Renal cortical epithelial cell (primary cell): Measurements from ENCODE around the gene AUH. TPM values are rescaled to one million over a fixed set of nuclear protein-coding genes. Genes with fewer than 3 reads are reported as not detected.

ENCODE experiments used
- DNase-seq: peaks from one replicate; pipeline ENCODE4 v3.0.0-alpha.2; 2011; ENCODE audit warnings: low read depth
- total RNA-seq: library from RNA; depleted of rRNA; stranded (reverse); fragments of >200 nt; gene quantifications from 2 replicates; pipeline ENCODE4 v1.2.3, GENCODE V29; 2014

AUH gene
- total RNA-seq, 1 donor from 2014 or later = 43.2 TPM

- no peak for DNase-seq
Observed at GRCh38 chr9:91191411-91192380, 170.0 kb downstream of the AUH start.

- no peak for DNase-seq
Observed at GRCh38 chr9:91190062-91190461, 171.7 kb downstream of the AUH start.

- no peak for DNase-seq
Observed at GRCh38 chr9:91188719-91189590, 172.8 kb downstream of the AUH start.

- peak; percentile 65 for DNase-seq
Observed at GRCh38 chr9:91187965-91188344, 173.8 kb downstream of the AUH start.

GRCh38 chr9:91187311-91187964 is 174.3 kb downstream of the AUH start:
- no peak for DNase-seq

- DNase-seq = peak; percentile 64
Observed at GRCh38 chr9:91186632-91187108, 175.0 kb downstream of the AUH start.

- DNase-seq = no peak
Observed at GRCh38 chr9:91185193-91185886, 176.4 kb downstream of the AUH start.

- peak; percentile 77 for DNase-seq
Observed at GRCh38 chr9:91182429-91183225, 179.1 kb downstream of the AUH start.

GRCh38 chr9:91181541-91181940 is 180.2 kb downstream of the AUH start:
- no peak for DNase-seq

GRCh38 chr9:91180930-91181268 is 180.8 kb downstream of the AUH start:
- no peak for DNase-seq

- DNase-seq = no peak
Observed at GRCh38 chr9:91180240-91180929, 181.3 kb downstream of the AUH start.

GRCh38 chr9:91179237-91180138 is 182.2 kb downstream of the AUH start:
- peak; percentile 19 for DNase-seq

GRCh38 chr9:91178281-91179236 is 183.2 kb downstream of the AUH start:
- no peak for DNase-seq

GRCh38 chr9:91177661-91178280 is 183.9 kb downstream of the AUH start:
- DNase-seq = peak; percentile 25

GRCh38 chr9:91177081-91177480 is 184.6 kb downstream of the AUH start:
- DNase-seq = no peak

- DNase-seq = no peak
Observed at GRCh38 chr9:91176426-91176825, 185.3 kb downstream of the AUH start.

GRCh38 chr9:91174772-91175171 is 186.9 kb downstream of the AUH start:
- no peak for DNase-seq
